Measurements from ENCODE around the gene ZNF302.

Gene ZNF302

GRCh38 chr19:34649886-34650543 is 27.5 kb upstream of the ZNF302 start:
- no peak for FAIRE-seq
- TF ChIP-seq CTCF (IDR thresholded peaks at IDR 0.05; ENCODE audit: insufficient read depth, missing control alignments): no peak
- no peak for DNase-seq (ENCODE audit: insufficient read length, low spot score)

GRCh38 chr19:34651747-34652146 is 25.7 kb upstream of the ZNF302 start:
- TF ChIP-seq CTCF (IDR thresholded peaks at IDR 0.05; ENCODE audit: insufficient read depth, missing control alignments): no peak
- FAIRE-seq (no peak), DNase-seq (ENCODE audit: insufficient read length, low spot score) (no peak)

GRCh38 chr19:34654796-34655195 is 22.7 kb upstream of the ZNF302 start:
- FAIRE-seq (no peak), DNase-seq (ENCODE audit: insufficient read length, low spot score) (no peak)
- no peak for TF ChIP-seq CTCF (IDR thresholded peaks at IDR 0.05; ENCODE audit: insufficient read depth, missing control alignments)

DNA sequence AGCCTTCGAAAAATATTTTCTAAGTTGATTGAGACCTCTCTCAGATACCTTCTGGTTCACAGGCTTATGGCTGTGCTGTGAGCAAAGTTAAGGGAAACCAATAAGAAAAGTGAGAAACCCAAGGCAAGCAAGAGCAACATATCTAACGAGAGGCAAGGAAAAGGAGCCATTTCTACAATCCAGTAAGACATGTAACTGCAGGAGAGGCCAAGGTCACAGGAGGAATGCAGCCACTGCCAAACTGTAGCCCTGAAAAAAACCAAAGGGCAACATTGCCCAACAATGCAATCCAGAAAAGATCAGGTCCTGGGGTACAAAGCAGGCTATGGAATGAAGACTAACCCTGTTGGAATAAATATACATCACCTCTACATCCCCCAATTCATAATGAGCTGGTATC is 21.8 kb upstream of the ZNF302 start:
- no peak for TF ChIP-seq CTCF (IDR thresholded peaks at IDR 0.05; ENCODE audit: insufficient read depth, missing control alignments)
- DNase-seq (ENCODE audit: insufficient read length, low spot score) (no peak), FAIRE-seq (no peak)

- no peak for TF ChIP-seq CTCF (IDR thresholded peaks at IDR 0.05; ENCODE audit: insufficient read depth, missing control alignments)
- DNase-seq (ENCODE audit: insufficient read length, low spot score) (no peak), FAIRE-seq (no peak)
These were observed 16.1 kb upstream of the ZNF302 start for GRCh38 chr19:34661357-34661756.

- peak; percentile 37 for TF ChIP-seq CTCF (IDR thresholded peaks at IDR 0.05; ENCODE audit: insufficient read depth, missing control alignments)
- DNase-seq (ENCODE audit: insufficient read length, low spot score): no peak
- no peak for FAIRE-seq
These were observed 14.6 kb upstream of the ZNF302 start for GRCh38 chr19:34662919-34663318.

DNA sequence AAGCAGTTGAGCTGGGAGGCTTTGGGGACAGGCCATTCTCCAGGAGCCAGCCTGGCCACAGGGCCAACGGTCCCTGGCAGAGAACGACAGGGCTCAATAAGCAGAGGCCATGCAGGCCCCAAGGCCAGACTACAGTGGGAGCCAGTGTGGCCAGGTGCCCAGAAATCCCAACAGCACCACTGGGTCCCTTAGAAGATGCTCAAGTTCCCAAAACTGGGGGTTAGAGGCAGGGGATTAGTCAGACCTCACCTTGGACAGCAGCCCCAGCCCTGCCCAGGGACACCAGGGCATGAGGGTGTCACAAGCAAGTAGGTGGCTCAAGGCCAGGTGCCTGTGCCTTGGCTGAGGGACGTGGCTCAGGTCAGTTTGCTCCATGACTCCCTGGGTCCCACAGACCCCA is 13.3 kb upstream of the ZNF302 start:
- FAIRE-seq: no peak
- TF ChIP-seq CTCF (IDR thresholded peaks at IDR 0.05; ENCODE audit: insufficient read depth, missing control alignments): no peak
- DNase-seq (ENCODE audit: insufficient read length, low spot score): no peak

Measured in D721Med (cell line).